NCI-H2081 treated with DMSO at 0.1 percent for 48 hours (cell line): Measurements from ENCODE around the gene SLC1A4.
"Not testable (repeated sequence)": the region's sequence is repeated elsewhere in the genome, so short reads cannot be mapped to it uniquely, and the experiment has no call there.

Source experiments
- DNase-seq: peaks from one replicate; lab custom pipeline; 2025; lab: John Stamatoyannopoulos, UW

Gene SLC1A4

DNA sequence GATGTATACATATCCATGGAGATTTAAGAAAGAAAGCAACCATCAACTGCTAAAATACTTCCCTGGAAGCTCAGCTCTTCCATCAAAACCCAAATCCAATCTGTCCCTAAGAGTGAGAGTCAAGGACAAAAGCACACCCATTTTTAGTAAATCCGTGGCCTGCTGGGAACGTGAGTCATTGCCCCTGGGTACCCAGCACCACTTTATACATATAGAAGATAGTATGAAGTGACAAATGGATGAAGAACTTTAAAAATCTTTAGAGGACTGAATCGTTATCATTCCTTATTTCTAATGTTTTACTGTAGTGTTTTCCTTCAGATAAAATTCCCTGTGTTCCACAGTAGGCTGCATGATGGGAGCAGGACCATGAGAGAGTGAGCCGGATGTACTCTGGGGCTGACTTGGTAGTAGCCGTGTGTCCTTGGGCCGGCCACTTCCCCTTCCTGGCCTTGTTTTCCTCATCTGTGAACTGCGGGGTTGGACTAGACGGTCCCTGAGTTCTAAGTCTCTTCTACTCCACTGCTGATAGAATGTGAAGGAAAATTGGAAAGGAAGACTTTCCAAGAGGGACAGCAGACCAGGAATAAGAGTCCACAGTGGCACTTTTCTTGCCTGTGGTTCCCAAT lies 38.5 kb downstream of the SLC1A4 start:
- DNase-seq, result no peak

DNA sequence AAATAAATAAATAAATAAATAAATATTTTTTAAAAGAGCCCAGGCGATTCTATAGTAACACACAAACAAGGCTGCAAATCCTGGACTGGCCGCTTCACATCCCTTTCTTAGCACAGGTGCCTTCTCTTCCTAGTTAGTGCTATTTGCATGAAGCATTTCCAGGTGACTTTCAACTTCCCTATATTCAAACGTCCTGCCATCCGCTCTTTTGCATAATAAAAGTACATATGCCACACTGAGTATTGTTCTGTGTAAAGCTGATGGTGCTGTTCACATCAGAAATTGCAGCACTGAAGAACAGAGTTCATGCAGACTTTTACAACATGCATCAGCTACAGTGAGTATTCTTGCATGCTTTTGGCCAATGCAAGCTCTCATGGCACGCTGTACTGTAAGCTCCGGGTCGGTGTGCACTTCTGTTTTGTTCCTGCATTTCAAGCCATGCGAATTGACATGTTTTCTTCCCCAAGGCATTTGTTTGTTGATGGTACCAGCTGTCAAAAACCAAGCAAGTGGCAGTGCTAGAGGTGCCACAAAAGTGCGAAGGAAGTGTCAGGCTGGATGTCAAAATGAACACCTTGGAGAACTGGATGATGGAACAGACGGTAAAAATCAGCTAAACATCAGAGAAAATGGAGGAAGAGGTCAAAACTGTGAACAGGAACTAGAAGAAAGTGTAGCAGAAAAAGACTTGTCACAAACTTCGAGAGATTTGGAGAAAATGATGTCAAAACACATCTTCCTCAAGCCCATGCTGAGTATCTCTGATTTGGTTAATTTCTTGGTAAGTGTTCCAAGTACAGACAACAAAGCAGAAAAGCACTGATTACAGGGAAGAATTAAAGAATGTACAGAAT lies 41.5 kb downstream of the SLC1A4 start:
- DNase-seq, result no peak

DNA sequence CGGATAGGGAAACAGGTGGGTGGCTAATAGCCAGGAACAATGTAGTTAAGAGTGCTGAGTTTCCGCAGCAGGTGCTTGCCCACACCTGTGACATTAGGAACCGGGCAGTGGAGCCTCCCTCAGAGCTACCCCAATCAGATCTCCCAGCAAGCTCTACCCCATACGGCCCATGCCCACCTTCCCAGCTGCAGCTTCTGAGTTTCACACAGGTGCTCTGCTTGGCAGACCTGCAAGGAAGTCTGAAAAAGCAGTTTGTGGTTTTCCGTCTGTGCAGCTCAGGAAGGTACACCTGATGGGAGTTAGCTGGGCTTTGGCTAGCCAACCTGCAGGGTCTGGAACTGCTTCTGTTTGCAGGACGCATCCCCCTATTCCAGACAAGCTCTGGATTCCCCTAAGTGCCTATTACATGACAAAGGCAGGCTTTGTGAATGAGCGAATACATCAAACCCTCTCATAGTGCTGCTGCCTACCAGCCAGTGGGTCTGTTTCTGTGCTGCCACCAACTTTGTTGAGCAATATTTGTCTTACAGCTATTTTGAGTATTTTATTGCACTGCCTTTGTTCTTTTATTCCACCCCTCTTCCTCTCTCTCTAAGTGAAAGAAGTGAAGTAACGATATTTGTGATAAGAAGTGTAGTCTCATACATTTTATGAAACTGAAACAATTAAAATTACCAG lies 42.3 kb downstream of the SLC1A4 start:
- no peak for DNase-seq

DNA sequence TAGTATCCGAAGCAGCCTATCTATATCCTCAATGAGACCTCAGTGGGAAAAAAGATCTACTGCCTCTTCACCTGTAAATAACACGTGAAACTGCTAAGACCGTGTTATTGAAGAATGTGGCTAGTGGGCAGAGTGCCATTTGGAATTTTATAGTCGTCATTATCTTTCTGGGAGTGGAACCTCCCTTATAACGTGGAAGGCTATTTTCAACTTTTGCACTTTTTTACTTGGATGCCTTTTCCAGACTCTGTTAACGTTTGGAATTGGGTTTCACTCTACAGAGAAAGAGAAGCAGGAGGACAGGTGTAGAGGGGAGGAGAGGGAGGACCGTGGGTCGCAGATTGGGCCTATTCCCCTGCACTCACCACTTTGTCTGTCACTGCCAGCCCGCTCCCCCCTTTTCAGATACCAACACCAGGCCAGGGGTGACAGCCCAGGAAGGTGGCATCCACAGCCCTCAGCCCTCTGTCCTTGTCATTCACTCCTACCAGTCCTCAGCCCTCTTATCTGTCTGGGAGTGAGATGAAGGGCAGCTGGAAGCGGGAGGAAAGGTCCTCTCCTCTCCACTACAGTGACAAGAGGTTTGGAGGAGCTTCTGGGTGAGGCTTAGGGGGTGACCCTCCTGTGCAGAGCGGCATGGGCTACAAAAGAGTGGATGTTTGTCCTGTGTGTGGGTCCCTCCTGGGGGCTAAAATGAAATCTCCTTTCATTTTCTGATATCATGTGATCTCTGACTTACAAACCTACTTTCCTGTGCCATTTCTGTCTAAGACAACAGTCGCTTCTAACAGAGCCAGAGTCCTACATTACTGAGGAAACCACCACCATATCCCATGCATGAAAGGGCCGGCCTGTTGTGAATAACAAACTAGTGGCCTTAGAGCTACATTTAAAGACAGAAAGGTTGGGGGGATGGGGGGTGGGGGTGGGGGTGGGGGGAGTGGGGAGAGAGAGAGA lies 43.1 kb downstream of the SLC1A4 start:
- no peak for DNase-seq

DNA sequence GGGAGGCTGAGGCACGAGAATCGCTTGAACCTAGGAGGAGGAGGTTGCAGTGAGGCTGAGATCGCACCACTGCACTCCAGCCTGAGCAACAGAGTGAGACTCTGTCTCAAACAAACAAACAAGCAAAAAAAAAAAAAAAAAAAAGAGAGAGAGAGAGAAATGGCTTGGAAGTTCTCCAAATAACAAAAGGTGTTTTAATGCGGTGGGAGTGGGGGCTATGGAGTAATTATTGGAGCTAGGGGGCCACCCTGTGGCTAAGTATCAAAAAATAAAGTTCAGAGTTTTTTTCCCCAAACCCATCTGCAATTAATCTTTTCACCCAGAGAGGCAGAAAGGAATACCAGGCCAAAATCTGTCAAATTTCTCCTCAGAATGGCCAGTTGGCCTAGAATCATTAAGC lies 44.0 kb downstream of the SLC1A4 start:
- no peak for DNase-seq

DNA sequence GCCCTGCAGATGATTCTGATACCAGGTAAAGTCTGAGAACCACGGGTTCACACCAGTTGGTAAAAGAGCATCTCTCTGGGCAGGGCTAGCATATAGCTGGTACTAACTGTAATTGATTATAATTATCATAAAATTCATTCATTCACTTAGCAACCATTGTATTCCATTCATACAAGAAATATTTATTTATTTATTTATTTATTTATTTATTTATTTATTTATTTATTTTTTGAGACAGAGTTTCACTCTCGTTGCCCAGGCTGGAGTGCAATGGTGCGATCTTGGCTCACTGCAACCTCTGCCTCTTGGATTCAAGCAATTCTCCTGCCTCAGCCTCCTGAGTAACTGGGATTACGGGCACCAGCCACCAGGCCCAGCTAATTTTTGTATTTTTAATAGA lies 44.5 kb downstream of the SLC1A4 start:
- DNase-seq, result not testable (repeated sequence)

DNA sequence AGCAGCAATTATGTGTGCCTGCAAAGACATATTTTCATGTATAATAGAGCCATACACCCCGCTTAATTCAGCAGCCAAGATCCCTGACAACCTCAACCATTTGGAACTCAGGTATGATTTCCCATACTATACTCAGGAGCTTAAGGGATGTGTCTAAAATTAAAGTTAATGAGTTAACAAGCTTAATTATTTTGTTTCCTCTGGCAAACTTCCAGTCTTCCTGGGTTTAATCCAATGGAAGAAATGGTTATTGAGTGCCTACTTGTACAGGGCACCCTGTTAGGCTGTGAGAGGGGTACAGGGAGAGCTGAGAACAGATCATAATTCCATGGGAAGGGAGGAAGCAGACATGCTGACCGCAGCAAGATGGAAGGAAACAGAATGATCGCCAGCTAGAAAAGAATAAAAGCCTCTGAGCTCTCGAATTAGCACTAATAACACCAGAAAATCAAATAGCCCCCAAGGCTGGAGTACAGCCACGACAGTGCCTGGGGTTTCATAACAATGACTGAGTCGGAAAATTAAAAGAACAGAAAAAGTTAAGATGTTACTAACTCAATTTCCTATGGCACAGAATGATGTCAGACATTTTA lies 46.2 kb downstream of the SLC1A4 start:
- no peak for DNase-seq

DNA sequence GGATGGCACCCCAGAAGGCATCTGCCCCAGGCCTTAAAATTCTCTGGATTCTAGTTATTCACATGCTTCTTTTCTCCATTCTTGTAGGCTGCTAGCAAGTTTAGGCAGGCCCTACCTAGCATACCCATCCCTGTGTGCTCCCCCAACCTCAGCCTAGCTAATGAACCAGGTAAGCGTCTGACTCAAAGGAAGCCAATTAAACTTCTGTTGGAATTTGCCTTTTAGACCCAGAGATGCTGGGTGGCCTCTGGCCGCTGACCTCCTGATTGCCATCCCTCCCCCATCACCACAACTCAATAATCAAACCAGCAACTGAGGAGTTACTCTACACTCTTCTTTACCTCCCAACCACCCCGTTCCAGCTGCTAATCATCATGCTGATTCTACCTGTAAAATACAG lies 48.0 kb downstream of the SLC1A4 start:
- DNase-seq, result no peak

DNA sequence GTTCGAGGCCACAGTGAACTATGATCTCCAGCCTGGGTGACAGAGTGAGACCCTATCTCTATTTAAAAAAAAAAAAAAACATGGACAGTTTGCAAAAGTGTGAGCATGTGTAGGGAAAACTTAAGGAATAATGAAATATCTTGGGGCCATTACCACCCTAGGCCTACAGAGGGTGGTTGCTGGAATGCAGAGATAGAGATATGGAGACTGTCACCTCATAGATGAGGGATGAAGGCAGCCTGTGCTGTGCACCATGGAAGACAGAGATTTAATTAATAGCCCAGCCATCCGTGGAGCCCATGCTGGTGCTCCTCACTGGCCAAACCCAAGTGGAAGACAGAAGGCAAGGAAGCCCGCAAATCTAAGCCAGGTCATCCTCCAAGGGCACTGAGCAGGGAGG lies 50.4 kb downstream of the SLC1A4 start:
- DNase-seq, result no peak

DNA sequence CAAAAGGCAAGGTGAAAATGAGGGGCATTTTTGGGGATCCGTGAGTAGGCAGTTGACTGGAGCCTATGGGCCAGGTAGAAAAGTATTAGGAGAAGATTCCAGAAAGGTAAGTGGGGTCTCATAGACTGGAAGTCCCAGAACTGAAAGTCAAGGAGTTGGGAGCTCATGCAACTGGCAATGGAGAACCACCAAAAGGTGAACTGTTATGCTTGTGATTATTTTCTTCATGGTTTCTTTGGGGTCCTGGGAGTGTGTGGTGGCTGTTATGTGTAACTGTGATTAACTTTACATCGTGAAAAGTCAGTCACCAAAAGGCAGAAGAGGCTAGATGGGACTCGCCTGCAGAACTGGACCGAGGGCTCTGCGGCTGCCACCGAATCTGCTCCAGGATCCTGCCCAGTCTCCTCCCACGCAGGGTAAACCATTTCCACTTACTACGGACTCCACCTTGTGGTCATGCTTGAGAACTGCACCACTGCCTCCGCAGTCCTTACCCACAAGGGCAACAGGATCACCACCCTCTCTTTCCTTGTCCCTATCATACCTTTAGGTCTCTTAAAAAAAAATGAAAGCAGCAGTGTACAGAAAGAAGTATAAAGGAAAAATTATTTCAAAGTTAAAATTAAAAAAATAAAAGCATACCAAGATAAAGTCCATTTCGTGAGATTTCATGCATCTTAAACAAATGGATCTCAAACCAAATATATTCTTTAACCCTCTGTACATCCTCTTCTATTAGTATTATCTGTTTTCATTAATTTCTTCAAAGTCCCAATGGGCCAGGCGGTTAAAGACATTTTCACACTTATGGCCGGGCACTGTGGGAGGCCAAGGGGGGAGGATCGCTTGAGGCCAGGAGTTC lies 51.4 kb downstream of the SLC1A4 start:
- peak; percentile 28 for DNase-seq

DNA sequence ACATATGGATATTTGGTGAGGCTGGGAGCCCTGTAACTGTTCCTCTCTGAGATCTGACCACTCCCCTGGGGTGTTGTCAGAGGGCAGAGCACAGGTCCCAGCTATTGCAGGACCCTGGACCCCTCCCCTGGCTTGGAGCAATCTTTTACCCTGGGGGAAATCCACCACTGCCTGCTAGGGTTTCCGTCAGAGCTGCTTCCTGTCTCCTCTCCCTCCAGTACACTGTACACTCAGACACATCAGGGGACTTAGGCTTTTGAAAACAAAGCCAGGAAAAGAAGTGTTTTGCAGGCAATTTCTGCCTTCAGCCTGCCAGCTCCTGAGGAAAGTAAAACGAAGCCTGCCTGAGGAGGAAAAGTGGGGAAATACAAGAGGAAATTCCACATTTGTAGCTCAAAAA lies 53.8 kb downstream of the SLC1A4 start:
- DNase-seq, result no peak

DNA sequence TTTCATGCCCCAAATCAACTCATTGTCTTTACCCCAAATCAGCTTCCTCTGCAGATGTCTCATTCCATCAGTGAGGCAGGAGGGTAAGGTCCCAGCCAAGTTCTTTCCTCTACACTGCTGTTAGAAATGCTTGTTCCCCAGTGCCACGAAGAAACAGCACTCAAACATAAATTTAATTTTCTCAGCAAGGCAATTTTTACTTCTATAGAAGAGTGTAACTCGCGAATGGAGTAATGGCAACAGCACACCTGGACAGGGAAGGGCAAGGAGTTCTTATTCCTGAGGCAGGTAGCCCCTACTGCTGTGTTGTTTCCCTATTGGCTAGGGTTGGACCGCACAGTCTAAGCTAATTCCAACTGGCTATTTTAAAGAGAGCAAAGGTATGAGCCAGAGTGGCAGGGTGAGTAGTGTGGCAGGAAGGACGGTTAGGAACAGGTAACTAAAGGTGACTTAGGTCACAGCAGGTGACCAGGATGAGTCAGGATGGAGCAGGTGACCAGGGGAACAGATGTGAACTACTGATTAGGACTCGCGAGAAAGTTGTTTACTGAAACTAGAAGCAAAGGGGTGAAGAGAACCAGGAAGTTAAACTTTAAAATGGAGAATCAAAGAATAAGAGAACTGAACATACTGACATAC lies 55.0 kb downstream of the SLC1A4 start:
- DNase-seq, result no peak

DNA sequence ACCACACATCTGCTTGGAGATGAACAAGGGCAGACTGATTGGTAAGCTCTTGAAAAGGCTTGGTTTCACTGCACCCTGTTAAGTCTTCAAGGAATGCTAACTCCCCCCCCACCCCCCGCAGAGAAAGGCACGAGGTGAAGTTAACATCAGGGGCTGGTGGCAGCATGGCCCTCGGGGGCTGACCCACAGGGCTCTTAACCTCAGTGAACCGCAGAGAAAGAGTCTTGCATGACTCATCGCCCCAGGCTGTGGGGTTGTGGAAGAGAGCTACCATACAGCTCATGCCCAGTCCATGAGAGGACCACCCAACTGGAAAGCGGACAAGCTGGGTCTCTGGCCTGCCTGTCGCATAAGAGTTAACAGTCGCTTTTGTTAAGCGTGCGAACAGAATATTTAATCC lies 56.5 kb downstream of the SLC1A4 start:
- no peak for DNase-seq

DNA sequence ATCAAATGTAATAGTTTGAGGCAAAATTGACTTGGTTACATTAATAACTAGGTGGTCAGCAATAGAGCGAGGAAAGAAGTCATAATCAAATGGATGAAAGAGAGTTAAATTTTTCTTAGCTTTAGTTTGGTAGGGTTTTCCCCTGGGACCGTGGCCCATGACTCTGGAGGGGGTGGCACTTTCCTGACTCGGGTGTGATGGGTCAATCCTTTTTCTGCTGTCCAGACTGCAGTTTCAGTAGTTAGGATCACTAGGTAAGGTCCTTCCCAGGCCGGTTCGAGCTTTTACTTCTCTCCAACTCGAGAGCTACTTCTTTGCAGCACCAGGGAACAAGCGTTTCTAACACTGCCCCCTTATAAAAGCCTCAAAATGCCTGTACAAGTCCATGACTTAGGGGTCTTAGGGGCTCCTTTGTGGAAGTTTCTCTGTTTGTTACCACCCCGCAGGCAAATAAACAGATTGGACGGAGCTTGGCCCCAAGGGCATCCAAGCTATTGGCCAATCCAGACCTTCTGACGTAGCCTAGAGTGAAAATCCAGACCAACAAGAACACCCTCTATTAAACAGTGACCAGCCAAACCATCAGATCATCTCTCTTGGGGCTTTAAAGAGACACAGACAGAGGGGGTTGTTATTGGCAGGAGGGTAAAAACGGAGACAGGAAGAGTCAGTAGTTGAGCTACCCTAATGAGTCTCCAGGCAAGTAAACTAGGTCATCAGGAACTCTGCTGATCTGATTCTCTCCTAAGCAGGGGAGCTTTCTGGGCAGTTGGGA lies 57.6 kb downstream of the SLC1A4 start:
- no peak for DNase-seq

DNA sequence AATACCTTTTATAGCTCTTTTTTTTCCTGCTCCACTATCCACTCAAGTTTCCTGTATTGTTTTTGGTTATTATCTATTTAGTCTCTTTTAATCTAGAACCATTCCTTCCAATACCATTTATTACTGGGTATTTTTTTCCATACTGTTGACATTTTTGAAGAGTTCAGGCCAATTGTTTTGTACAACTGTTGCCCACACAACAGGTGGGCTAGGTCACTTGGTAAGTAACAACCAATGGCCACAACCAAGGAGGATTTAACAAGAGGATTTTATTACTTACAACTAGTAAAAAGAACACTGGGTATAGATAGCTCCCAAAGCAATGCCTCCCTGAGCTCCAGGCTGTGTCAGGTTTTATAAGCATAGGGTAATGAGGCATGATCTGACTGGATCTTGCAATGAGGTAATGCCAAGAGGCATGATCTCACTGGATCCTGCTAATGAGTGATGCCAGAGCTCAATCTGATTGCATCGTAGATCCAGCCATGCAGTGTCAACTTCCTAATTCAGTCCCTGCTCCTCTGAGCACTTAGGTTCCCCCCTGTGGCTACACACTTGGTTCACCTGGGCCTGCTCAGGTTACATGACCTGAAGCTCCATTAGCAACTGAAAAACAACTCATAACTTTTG lies 59.9 kb downstream of the SLC1A4 start:
- DNase-seq, result no peak

DNA sequence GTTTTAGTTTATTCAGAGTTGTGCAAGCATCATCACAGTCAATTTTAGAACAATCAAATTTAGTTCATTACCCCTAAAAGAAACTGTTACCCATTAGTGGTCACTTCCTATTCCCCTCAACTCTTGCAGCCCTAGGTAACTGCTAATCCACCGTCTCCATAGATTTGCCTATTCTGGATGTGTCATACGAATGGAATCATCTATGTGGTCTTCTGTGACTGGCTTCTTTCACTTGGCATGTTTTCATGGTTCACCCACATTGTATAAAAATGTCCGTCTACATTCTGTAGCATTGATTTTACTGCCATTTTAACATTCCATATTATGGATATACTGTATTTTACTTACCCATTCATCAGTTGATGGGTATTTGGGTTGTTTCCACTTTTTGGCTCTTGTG lies 61.7 kb downstream of the SLC1A4 start:
- no peak for DNase-seq

DNA sequence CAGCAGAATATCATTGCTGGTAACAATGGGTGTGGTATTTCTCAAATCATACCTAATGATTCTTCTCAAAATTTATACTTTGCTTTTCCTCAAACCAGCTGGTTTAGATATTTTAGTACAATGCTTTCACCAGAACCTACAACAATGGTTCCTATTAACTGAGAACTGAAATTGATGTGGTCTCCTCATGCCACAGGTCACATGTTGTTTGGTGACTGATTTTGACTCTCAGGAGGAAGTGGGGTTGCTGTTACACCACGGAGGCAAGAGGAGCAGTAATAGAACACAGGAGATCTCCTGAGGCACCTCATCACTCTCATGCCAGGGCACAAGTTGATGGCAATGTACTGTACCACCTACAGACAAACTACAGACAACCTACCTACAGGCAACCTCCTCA lies 64.0 kb downstream of the SLC1A4 start:
- no peak for DNase-seq

DNA sequence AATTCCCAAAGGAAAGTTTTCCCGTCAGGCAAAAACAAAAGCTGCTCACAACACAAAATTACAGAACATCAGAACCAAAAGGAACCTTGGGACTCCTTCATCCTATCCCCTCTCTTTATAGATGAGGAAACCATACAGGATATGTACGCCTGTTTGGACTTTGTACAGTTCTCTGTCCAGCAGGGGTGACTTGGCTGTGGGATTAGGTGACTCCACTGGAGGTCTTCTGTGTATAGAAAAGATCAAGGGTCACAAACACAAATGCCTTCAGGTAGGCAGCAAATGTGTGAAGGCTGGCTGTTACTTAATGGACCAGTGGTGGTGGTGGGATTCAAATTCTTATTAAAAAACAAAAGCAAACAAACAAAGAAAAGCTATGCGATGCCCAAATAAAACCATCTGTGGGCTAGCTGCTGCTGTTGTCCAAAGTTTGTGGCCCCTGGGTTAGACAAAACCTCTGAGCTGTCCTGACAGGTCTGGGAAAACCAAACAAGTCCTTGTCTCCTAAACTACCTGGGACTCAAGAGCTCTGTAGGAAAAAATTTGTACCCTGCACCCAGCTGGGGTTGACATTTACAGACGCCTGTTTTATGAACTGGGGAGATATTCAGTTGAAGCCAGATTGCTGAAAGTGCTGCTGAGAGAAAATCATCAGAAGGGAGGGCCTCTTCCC lies 65.7 kb downstream of the SLC1A4 start:
- DNase-seq, result no peak
